Osteocyte (in vitro differentiated cells): ENCODE data around the gene CRTC3. TPM values are rescaled to one million over a fixed set of nuclear protein-coding genes. Genes with fewer than 3 reads are reported as not detected.

Experiments used
- DNase-seq: peaks from one replicate; pipeline ENCODE4 v3.0.0; 2021; ENCODE audit warnings: mixed read lengths; ENCODE audit not compliant: unreplicated experiment; ENCODE audit errors: extremely low spot score
- H3K27ac Mint-ChIP-seq: one replicate; pipeline ENCODE4 v1.8.0; 2021; ENCODE audit warnings: mild to moderate bottlenecking, mixed read lengths; ENCODE audit not compliant: unreplicated experiment
- H3K27me3 Mint-ChIP-seq: one replicate; pipeline ENCODE4 v1.8.0; 2021; ENCODE audit warnings: mixed read lengths; ENCODE audit not compliant: unreplicated experiment
- H3K36me3 Mint-ChIP-seq: one replicate; pipeline ENCODE4 v1.8.0; 2021; ENCODE audit warnings: mixed read lengths; ENCODE audit not compliant: unreplicated experiment
- H3K4me1 Mint-ChIP-seq: one replicate; pipeline ENCODE4 v1.8.0; 2021; ENCODE audit warnings: mixed read lengths; ENCODE audit not compliant: unreplicated experiment
- H3K4me3 Mint-ChIP-seq: one replicate; pipeline ENCODE4 v1.8.0; 2021; ENCODE audit warnings: mild to moderate bottlenecking, moderate library complexity, mixed read lengths; ENCODE audit not compliant: unreplicated experiment
- H3K9me3 Mint-ChIP-seq: one replicate; pipeline ENCODE4 v1.8.0; 2021; ENCODE audit warnings: mixed read lengths; ENCODE audit not compliant: unreplicated experiment
- total RNA-seq: library from RNA; stranded (reverse); gene quantifications from 2 replicates; pipeline ENCODE4 v1.2.1, GENCODE V29; 2021
- TF ChIP-seq, protein P1 (sequence below): fragments of 200-600 bp; sonication (generic); IDR thresholded peaks from 2 replicates; pipeline ENCODE4 v1.5.0; 2021; ENCODE audit warnings: antibody characterized with exemption, mild to moderate bottlenecking, moderate library complexity

The CRTC3 gene
- total RNA-seq, 1 donor from 2014 or later = 48.6 TPM

DNA sequence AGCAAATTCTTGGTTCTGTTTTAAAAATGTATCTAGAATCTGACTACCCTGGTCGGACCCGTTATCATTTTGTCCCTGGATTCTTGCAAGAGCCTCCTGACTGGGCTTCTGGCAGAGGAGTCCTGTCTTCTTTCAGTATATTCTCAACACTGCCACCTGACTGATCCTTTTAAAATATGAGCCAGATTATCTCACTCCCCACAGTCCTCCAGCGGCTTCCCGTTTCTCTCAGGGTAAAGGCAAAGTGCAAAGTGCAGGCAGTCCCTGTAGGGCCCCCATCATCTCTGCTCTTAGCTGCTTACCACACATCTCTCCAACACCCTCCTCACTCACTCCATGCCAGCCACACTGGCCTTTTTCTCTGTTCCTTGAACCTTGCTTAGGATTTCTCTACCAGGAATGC lies 28.4 kb downstream of the CRTC3 start:
- DNase-seq = no peak
- H3K4me3 Mint-ChIP-seq = no peak overlapping the region
- peaks cover 7% of the 10 kb centered on the region for H3K36me3 Mint-ChIP-seq
- peaks cover 69% of the 10 kb centered on the region for H3K4me1 Mint-ChIP-seq
- H3K27me3 Mint-ChIP-seq = no peaks in the 10 kb centered on the region
- H3K9me3 Mint-ChIP-seq = peaks cover 4% of the 10 kb centered on the region
- TF ChIP-seq, protein P1, sequence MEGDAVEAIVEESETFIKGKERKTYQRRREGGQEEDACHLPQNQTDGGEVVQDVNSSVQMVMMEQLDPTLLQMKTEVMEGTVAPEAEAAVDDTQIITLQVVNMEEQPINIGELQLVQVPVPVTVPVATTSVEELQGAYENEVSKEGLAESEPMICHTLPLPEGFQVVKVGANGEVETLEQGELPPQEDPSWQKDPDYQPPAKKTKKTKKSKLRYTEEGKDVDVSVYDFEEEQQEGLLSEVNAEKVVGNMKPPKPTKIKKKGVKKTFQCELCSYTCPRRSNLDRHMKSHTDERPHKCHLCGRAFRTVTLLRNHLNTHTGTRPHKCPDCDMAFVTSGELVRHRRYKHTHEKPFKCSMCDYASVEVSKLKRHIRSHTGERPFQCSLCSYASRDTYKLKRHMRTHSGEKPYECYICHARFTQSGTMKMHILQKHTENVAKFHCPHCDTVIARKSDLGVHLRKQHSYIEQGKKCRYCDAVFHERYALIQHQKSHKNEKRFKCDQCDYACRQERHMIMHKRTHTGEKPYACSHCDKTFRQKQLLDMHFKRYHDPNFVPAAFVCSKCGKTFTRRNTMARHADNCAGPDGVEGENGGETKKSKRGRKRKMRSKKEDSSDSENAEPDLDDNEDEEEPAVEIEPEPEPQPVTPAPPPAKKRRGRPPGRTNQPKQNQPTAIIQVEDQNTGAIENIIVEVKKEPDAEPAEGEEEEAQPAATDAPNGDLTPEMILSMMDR = no peak
- H3K27ac Mint-ChIP-seq = peak overlapping the region; percentile 65

DNA sequence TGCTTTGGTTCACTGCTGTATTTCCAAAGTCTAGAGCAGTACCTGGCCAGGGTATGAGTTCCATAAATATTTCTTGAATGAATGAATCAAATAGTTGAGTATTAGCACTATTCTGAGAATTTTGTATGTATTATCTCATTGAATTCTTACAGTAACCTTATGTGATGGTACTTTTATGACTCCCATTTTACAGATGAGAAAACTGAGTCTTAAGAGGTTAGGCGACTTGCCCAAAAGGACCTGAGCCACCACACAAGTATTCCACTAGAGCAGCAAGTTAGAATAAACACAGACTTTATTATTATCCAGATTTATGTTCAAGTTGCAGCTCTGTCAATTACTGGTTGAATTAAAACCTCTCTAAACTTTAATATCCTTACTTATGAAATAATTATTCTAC lies 29.4 kb downstream of the CRTC3 start:
- no peaks in the 10 kb centered on the region for H3K27me3 Mint-ChIP-seq
- TF ChIP-seq, protein P1 = no peak
- peaks cover 7% of the 10 kb centered on the region for H3K36me3 Mint-ChIP-seq
- H3K9me3 Mint-ChIP-seq = peaks cover 4% of the 10 kb centered on the region
- peaks cover 63% of the 10 kb centered on the region for H3K4me1 Mint-ChIP-seq
- H3K27ac Mint-ChIP-seq = peak overlapping the region; percentile 79
- no peak for DNase-seq
- no peak overlapping the region for H3K4me3 Mint-ChIP-seq

DNA sequence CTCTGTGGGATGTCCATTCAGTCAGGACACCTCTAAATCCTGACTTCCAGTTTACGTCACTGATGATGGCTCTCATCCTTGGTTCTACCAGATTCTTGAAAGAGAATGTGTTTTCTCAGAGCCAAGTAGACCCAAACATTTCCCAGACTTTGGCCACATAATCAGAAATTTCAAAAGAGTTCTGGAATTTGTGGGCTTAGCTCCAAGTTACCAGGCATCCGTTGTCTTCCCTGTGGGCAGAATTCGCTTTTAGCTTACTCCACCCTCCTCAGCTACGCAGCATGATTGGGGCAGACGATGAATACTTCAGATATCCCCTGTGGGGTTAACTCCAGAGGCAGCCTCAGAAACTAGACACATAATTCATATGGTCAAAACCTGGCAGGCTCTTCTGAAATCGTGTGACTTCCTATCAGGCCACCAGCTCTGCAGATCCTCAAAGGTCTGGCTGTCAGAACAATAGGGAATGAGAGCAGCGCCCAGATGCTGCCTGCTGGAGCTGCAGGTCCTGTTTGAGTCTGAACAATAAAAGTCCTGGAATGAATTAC lies 30.6 kb downstream of the CRTC3 start:
- Mint-ChIP-seq H3K27me3 (no peaks in the 10 kb centered on the region), H3K9me3 (peaks cover 4% of the 10 kb centered on the region), H3K36me3 (peaks cover 10% of the 10 kb centered on the region), H3K4me3 (peak overlapping the region; percentile 33), H3K4me1 (peaks cover 60% of the 10 kb centered on the region), H3K27ac (peak overlapping the region; percentile 79)
- TF ChIP-seq, protein P1 = no peak
- no peak for DNase-seq

DNA sequence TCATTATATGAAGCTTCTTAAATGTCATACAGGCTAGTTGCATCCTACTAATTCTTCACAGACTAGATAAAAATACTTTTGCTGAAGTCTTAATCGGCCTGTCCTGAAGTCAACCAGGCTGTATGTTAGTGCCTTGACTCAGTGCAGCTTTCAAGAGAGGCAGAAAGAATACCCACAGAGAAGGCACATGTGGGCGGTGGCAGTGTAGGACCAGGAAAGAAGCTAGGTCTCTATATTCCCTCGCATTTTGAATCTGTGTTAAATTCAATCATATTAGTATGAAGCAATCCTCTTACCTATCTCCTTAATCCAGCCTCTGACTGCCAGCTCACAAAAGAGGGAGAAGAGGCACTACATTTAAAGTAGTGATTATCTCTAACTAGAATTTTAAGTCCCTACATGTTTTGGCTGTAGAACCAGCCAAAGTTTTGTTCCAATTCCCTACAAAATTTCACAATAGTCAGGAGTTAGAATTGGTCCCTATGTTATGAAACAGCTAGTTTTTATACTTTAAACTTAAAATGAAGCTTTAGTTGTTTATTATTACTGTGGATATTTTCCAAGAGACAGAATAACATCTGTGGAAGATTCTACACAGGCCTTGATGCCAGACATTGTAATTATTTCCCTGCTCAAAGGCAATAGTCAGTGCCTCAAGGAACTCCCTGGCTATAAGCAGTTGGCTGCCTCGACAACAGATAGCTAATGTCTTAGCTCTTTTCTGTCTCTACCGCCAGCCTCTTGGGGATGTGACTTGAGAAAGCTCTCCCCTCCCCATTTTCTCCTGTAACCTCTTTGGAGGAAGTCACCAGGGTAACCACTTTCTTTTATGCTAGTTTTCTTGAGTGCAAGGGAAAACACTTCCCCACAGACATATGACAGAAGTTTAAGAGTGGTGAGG lies 31.9 kb downstream of the CRTC3 start:
- Mint-ChIP-seq H3K9me3 (peaks cover 4% of the 10 kb centered on the region), H3K4me1 (peaks cover 60% of the 10 kb centered on the region), H3K4me3 (no peak overlapping the region), H3K27me3 (no peaks in the 10 kb centered on the region), H3K27ac (peak overlapping the region; percentile 75), H3K36me3 (peaks cover 13% of the 10 kb centered on the region)
- no peak for DNase-seq
- TF ChIP-seq, protein P1 = no peak

DNA sequence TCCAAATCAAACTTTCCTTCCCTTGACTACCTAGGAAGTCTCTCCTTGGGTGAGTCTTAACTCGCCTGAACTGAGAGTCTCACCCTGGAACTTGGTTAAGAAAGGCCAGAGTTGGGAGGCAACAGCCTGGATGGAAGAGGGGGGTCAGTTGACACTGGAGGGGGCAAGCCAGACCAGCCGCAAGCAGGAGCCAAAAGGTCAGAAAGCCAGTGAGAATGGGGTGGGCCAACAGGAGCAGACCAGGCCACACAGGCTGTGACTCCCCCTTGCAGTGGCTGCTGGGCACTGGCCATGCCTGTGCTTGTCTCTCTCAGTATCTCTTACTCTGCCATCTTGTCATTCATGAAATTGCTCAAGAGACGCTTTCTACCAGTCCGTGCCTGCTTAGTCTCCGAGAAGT lies 32.9 kb downstream of the CRTC3 start:
- Mint-ChIP-seq H3K4me1 (peaks cover 52% of the 10 kb centered on the region), H3K27me3 (no peaks in the 10 kb centered on the region), H3K36me3 (peaks cover 14% of the 10 kb centered on the region), H3K4me3 (no peak overlapping the region), H3K27ac (peak overlapping the region; percentile 75), H3K9me3 (peaks cover 4% of the 10 kb centered on the region)
- DNase-seq = no peak
- TF ChIP-seq, protein P1 = no peak
